ENCODE results near the gene NEBL.

NEBL gene

DNA sequence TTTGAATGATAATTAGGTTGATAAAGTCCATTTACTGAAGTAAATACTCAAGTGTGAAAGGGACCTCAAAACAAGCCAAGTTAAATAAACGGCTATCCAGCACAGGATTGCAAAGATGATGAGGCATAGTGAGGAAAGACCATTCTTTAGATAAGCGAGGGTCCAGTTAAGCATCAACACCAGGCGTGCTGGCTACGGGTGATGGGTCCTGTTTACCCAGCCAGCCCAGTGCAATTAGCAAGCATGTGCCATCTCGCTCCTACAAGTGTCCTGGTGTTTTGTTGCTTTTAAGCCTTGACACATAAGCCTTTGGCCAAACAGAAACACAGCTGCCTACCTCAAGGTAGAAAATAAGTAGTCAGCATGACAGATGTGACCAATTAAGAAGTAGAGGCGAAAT lies 7.1 kb downstream of the NEBL start:
- no peaks in the 10 kb centered on the region for H3K4me1 Mint-ChIP-seq
- no peaks in the 10 kb centered on the region for H3K27me3 Mint-ChIP-seq
- H3K4me3 Mint-ChIP-seq = no peak overlapping the region
- no peaks in the 10 kb centered on the region for H3K9me3 Mint-ChIP-seq
- CTCF ChIA-PET = no interaction called here
- H3K27ac Mint-ChIP-seq = no peak overlapping the region
- H3K36me3 Mint-ChIP-seq = no peaks in the 10 kb centered on the region
- no peak for DNase-seq

DNA sequence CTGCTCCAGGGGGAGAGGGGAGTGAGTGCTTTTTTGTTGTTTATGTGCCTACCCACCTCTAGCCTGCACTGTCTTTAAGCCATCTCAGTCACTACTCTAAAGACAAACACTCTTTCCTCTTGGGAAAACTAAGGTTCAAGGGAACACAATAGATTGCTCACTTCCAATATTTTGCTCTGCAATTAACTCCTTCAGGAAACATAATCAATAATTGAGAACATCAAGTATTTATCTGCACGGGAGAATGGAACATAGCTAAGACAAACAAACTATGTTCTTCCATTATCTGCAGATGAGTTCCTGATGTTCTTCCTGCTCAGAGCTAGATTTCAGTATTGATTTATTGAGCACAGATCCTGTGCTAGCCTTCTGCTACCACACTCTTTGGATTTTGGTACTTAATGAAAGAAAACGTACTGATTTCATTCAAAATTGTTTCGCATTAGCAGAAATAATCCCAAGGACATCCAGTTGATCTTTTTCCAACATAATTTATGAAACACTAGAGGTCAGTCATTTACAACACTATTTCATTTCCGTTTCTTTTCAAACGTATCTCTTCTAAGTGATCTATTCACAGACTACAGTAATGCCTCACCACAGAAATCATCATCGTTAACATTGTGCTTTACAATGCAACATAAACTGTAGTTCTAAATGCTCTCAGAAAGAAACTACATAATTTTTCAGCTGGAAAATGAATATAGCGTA lies 8.3 kb downstream of the NEBL start:
- Mint-ChIP-seq H3K4me3 (no peak overlapping the region), H3K27ac (no peak overlapping the region), H3K36me3 (no peaks in the 10 kb centered on the region), H3K9me3 (no peaks in the 10 kb centered on the region), H3K4me1 (no peaks in the 10 kb centered on the region), H3K27me3 (no peaks in the 10 kb centered on the region)
- DNase-seq = no peak
- CTCF ChIA-PET = no interaction called here

DNA sequence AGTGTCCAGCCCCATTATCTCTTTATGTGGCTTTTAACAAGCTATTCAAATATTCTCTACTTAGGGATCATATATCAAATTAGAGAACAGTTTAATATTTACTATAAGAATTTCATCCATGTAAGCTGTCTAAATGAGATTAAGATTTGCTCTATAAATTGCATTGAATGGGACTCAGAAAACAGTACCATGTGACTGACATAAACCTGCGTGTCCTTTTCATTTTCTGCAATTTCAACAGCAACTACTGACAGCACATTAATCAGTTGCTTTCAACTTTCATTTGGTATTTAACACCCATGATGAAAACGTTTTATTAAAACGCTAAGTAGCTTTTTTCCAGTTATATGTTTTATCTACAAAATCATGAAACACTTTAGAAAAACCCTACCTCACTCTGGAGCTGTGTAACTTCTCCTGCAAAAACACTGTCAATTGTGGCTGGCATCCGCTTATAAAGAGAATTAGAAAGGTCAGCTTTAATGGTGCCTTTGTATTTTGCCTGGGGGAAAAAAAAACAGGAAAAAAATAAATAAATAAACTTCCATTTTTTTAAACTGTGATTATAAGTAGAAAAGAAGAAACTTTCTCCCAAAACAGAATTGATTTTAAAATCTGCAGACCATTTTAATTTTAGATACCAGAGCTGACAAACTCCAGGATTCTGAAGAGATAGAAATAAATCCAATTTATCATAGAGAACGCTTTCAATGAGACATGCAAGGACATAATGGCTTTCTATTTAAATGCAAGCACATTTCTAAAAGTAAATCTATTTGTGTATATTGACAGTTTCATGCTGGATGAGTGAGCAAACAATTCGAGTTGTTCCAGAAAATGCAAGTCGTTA lies 9.2 kb downstream of the NEBL start:
- no peak for DNase-seq
- CTCF ChIA-PET = no interaction called here
- no peak overlapping the region for H3K4me3 Mint-ChIP-seq
- H3K27me3 Mint-ChIP-seq = no peaks in the 10 kb centered on the region
- no peaks in the 10 kb centered on the region for H3K4me1 Mint-ChIP-seq
- no peaks in the 10 kb centered on the region for H3K9me3 Mint-ChIP-seq
- H3K36me3 Mint-ChIP-seq = no peaks in the 10 kb centered on the region
- no peak overlapping the region for H3K27ac Mint-ChIP-seq

DNA sequence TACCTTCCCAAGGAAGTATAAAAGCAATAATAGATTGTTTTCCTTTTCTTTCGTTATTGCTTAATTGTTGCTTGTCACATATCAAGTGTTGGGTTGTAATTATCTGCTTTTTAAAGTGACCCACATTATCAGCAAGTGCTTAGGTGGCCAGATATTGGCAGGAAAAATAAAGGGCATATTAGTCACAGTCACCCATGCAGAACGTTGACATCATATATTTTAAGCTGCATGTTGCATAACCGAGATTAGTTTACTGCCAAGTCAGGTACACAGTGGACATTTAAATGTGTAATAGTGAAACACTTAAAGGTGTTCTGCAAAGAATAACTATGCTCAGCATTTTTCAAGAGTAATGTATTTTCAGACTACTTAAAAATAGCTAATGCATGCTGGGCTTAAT lies 11.4 kb downstream of the NEBL start:
- no peaks in the 10 kb centered on the region for H3K27me3 Mint-ChIP-seq
- no peak overlapping the region for H3K27ac Mint-ChIP-seq
- CTCF ChIA-PET = no interaction called here
- no peaks in the 10 kb centered on the region for H3K4me1 Mint-ChIP-seq
- H3K9me3 Mint-ChIP-seq = no peaks in the 10 kb centered on the region
- no peak for DNase-seq
- H3K4me3 Mint-ChIP-seq = no peak overlapping the region
- no peaks in the 10 kb centered on the region for H3K36me3 Mint-ChIP-seq

DNA sequence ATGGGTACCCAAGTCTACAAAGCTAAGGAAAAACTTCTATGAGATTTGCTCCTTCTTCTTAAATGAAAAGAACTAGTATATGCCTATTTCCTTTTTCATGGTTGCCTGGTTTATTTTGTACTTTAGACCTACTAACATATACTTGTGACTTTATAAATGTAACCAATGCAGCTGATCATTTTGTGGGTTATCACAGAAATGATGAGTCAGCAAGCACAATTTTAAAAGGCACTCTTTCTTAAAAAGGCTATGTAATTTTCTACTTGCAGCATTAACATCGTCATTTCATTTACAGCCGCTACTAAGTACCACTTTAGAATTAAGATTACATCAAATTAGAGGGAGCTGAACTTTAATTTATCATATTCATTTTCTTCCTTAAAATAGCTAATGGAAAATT lies 13.6 kb downstream of the NEBL start:
- H3K27ac Mint-ChIP-seq = no peak overlapping the region
- H3K4me1 Mint-ChIP-seq = no peaks in the 10 kb centered on the region
- DNase-seq = no peak
- no peaks in the 10 kb centered on the region for H3K27me3 Mint-ChIP-seq
- CTCF ChIA-PET = no interaction called here
- H3K4me3 Mint-ChIP-seq = no peak overlapping the region
- no peaks in the 10 kb centered on the region for H3K9me3 Mint-ChIP-seq
- H3K36me3 Mint-ChIP-seq = no peaks in the 10 kb centered on the region

DNA sequence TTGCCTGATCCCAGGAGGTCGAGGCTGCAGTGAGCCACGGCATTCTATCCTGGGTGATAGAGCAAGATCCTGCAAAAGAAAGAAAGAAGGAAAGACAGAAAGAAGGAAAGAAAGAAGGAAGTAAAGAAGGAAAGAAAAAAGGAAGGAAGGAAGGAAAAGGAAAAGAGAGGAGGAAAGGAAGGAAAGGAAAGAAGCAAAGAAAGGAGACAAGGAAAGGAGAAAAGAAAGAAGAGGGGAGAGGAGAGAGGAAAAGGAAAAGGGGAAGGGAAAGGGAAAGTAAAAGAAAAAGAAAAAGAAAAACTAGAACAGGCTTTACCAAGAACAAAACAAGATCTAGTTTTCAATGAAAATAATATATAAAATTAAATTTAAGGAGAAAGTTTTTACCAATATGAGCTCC lies 15.0 kb downstream of the NEBL start:
- CTCF ChIA-PET = no interaction called here
- no peak for DNase-seq
- Mint-ChIP-seq H3K27me3 (no peaks in the 10 kb centered on the region), H3K27ac (no peak overlapping the region), H3K36me3 (no peaks in the 10 kb centered on the region), H3K4me3 (no peak overlapping the region), H3K4me1 (no peaks in the 10 kb centered on the region), H3K9me3 (no peaks in the 10 kb centered on the region)

DNA sequence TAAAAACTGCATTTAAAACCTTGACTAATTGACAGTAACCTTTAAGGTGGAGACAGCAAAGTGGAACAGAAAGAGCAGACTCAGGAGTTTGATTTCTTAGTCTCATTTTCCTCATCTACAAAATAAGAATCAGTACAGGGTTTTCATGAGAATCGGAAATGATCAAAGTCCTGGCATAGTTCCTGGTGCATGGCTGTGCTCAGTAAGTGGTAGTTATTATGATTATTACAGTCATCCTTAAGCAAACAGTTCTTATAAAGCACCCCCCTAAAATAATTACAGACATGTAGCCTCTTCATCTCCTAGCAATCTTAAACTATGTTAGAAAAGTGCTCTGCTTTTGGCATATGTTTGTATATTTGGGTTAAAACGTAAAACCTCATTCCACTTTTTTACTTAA lies 18.0 kb downstream of the NEBL start:
- Mint-ChIP-seq H3K4me3 (no peak overlapping the region), H3K36me3 (no peaks in the 10 kb centered on the region), H3K4me1 (no peaks in the 10 kb centered on the region), H3K27ac (no peak overlapping the region), H3K27me3 (no peaks in the 10 kb centered on the region), H3K9me3 (no peaks in the 10 kb centered on the region)
- CTCF ChIA-PET = no interaction called here
- no peak for DNase-seq

DNA sequence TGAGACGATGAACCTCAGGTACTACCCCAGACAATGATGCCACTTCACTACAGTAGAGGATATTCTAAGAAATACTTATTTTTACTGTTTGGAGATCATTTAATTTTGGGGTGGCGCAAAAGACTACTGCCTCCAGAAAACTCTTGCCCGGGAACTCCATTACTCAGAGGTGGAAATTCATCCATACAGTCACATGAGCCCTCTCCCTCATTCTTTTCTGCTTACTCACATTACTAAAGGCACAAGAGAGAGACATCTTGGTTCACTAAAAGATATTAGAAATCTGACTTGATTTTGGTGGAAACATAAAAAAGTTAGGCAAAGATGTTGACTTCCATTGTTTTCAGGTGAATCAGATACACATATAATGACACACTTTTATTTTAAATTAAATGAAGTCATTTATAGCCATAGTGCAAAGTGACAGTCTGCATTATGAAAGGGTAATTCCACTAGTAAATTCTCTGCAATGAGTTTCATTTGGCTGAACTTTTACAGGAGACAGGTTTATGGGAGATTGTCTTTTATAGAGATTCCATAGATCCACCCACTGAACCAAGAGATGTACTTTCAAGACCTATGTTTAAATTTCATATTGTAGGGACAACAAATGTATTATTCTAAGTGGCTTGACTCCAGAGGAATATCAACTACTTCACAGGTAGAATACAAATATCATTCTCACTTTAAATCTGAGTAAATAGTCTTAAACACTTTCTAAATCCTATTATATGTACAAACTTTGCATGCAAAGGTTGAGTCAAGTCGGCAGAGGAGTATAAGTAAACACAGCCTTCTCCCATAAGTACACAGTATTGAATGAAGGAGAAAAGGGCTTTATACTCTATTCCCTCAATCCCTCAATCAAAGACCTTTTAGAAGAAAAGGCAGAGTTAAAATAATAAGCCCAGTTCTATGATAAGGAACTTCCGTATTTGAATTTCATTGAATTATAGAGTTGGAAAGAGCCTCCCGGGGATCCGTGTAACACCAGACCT lies 18.8 kb downstream of the NEBL start:
- Mint-ChIP-seq H3K4me3 (no peak overlapping the region), H3K9me3 (no peaks in the 10 kb centered on the region), H3K27me3 (no peaks in the 10 kb centered on the region), H3K36me3 (no peaks in the 10 kb centered on the region), H3K4me1 (no peaks in the 10 kb centered on the region), H3K27ac (no peak overlapping the region)
- DNase-seq = no peak
- CTCF ChIA-PET = no interaction called here

DNA sequence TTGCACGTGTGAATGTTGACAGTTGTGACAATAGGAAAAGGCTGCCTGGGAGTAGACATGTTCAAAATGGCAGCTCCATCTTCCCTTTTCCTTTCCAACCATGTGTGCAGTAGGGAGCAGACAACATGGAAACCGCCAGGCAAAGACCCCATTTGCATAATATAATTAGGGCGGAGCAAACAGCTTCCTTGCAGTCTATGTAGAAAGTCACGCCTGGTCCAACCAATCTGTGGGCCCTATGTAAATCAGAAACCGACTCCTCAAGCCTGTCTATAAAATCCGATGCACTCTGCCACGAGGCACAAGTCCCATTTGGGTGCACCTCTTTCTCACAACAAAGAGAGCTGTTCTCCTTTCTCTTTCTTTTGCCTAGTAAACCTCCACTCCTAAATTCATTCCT lies 19.6 kb downstream of the NEBL start:
- H3K4me3 Mint-ChIP-seq = no peak overlapping the region
- H3K9me3 Mint-ChIP-seq = no peaks in the 10 kb centered on the region
- no peaks in the 10 kb centered on the region for H3K36me3 Mint-ChIP-seq
- CTCF ChIA-PET = no interaction called here
- no peak for DNase-seq
- no peaks in the 10 kb centered on the region for H3K27me3 Mint-ChIP-seq
- H3K27ac Mint-ChIP-seq = no peak overlapping the region
- H3K4me1 Mint-ChIP-seq = no peaks in the 10 kb centered on the region

DNA sequence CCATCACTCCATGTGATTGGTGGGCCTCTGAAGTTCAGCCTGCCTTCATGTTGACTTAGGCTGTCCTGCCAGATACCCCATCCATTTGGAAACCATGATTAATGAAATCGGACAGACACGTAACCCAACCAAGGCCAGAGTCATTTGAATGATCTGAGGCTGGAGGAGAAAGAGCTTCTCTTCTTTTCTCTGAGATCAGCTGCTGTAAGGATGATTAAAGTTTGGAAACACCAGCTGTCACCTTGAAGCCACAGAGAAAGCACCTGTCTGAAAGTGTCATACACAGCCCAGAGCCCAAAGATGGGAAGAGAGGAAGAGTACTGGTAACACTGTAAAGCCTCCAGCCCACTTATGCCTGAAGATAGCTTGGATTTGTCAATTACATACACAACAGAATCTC lies 22.9 kb downstream of the NEBL start:
- Mint-ChIP-seq H3K4me3 (no peak overlapping the region), H3K36me3 (no peaks in the 10 kb centered on the region), H3K4me1 (no peaks in the 10 kb centered on the region), H3K27me3 (no peaks in the 10 kb centered on the region), H3K9me3 (no peaks in the 10 kb centered on the region), H3K27ac (no peak overlapping the region)
- CTCF ChIA-PET = no interaction called here
- no peak for DNase-seq

DNA sequence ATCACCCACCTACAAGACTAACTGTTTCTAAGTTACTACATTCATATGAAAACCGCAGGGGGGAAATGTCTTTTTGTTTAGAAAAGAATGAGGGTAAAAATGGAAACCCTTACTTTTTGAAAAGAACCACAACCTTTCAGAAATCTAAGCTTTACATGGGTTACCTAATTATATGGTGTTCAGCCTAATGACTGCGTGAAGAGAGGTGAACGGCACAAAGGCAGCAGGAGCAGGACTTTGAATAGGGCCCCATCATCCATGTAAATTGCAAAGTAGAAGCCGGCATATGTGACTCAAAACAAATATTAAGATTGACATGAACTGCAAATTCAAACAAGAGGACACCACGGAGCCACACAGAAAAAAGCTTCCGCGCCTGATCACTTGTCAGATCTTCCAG lies 25.1 kb downstream of the NEBL start:
- Mint-ChIP-seq H3K27ac (no peak overlapping the region), H3K27me3 (no peaks in the 10 kb centered on the region), H3K4me1 (no peaks in the 10 kb centered on the region), H3K9me3 (no peaks in the 10 kb centered on the region), H3K4me3 (no peak overlapping the region), H3K36me3 (no peaks in the 10 kb centered on the region)
- CTCF ChIA-PET = no interaction called here
- DNase-seq = no peak

DNA sequence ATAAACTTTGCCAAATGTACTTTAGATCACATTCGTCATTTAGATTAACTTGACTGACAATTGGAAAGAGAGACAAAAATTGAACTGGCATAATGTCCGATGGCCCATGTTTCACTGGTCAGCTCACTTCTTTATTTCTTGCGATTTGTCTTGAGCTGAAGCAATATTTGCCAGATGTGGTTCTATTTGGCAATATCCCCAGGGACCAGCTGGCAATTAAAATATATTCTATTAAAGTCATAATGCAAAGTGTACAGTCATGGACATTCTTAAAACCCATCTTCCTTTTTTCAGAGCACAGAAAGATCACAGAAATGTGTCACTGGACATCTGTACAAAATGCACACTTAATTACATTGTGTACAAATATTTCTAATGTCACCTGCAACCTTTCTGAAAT lies 26.3 kb downstream of the NEBL start:
- Mint-ChIP-seq H3K27ac (no peak overlapping the region), H3K4me1 (no peaks in the 10 kb centered on the region), H3K27me3 (no peaks in the 10 kb centered on the region), H3K36me3 (no peaks in the 10 kb centered on the region), H3K9me3 (no peaks in the 10 kb centered on the region), H3K4me3 (no peak overlapping the region)
- no peak for DNase-seq
- CTCF ChIA-PET = no interaction called here

DNA sequence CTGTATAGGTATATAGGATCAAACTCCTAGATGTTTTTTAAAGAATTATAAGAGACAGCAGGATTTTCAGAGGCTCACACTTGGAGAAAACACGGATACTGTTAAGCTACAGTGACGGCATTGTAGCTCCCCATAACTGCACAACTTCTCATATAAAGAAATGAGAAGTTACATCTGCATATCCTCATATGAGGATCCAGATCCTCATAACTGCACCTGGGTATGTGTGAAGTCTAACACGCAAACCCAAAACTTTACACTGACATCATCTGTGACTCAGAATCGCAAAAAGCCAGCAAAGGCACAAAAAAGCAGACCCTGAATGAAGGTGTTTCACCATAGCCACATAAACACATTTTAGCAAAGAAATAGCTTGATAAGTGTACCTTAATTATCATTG lies 34.1 kb downstream of the NEBL start:
- no peaks in the 10 kb centered on the region for H3K27me3 Mint-ChIP-seq
- H3K4me1 Mint-ChIP-seq = no peaks in the 10 kb centered on the region
- no peaks in the 10 kb centered on the region for H3K36me3 Mint-ChIP-seq

DNA sequence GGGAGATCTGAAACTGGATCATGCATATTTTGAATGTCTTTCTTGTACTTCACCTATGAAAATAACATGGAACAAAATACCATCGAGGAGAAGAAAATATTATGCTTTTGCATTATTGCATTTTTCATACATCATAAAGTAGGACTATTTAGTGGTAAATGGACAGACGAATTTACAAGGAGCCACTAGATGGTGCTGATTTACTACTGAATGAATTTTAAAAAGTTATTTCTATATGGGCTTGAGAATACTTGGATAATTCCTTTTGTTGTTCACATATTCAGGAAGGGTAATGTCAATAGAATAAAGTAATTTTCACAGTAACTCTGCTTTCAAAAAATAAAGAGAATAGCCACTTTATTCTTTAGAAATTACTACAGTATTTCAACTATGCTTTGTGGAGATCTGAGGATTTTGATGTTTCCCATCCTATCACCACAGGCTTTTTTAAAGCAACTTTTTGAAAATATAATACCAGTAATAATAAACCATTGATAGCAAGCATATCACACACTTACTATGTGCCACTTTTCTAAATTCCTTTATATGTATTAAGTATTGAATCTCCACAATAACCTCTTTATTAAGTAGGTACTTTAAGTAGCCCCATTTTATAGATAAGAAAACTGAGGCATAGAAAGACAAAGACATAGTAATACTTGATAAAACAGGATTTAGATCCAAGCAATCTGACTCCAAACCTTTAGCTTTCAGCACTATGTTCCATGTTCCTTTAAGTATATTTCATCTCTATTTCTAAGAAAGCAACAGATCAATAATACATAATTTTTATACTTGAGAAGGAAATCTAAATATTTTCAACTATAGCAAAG lies 38.6 kb downstream of the NEBL start:
- CTCF ChIA-PET = no interaction called here
- no peaks in the 10 kb centered on the region for H3K9me3 Mint-ChIP-seq
- H3K36me3 Mint-ChIP-seq = no peaks in the 10 kb centered on the region
- no peak for DNase-seq
- no peak overlapping the region for H3K4me3 Mint-ChIP-seq
- H3K4me1 Mint-ChIP-seq = no peaks in the 10 kb centered on the region
- no peaks in the 10 kb centered on the region for H3K27me3 Mint-ChIP-seq
- no peak overlapping the region for H3K27ac Mint-ChIP-seq

More for the DNA sequence above, 34.1 kb downstream of the NEBL start:
- Mint-ChIP-seq H3K4me3 (no peak overlapping the region), H3K9me3 (no peaks in the 10 kb centered on the region), H3K27ac (no peak overlapping the region)
- DNase-seq = no peak
- CTCF ChIA-PET = no interaction called here
